ENCODE measurements around the gene PPP2R5A.

- TF ChIP-seq CTCF (IDR thresholded peaks at IDR 0.05) (no peak), POLR2A (IDR thresholded peaks at IDR 0.05) (no peak)
Observed at GRCh38 chr1:212401042-212401441, 115.8 kb downstream of the PPP2R5A start.
